Suprapubic skin (tissue), 4 donors: ENCODE data around the gene OR51S1.

Experiments
- CTCF ChIP-seq, 2 donors: fragments of 200-600 bp in 1 of 2; fragments of 450-650 bp in 1 of 2; sonication (generic) in 1 of 2; IDR thresholded peaks; one replicate each; pipeline ENCODE4 v1.5.1; 2016 to 2019; ENCODE audit warnings: antibody characterized with exemption in 2 of 2, mild to moderate bottlenecking in 1 of 2, moderate library complexity in 1 of 2
- EP300 ChIP-seq: sonication (generic); formaldehyde crosslinking; IDR thresholded peaks from one replicate; pipeline ENCODE4 v1.6.1; 2017; ENCODE audit warnings: antibody characterized with exemption
- POLR2A ChIP-seq, 2 donors: fragments of 450-650 bp; IDR thresholded peaks; one replicate each; pipeline ENCODE4 v1.6.1; 2017; ENCODE audit warnings: antibody characterized with exemption in 2 of 2, mild to moderate bottlenecking in 2 of 2, moderate library complexity in 2 of 2
- POLR2AphosphoS5 ChIP-seq, 3 donors: sonication (generic); formaldehyde crosslinking; IDR thresholded peaks; one replicate each; pipeline ENCODE4 v1.6.1; 2017; ENCODE audit warnings: antibody characterized with exemption in 3 of 3

DNA sequence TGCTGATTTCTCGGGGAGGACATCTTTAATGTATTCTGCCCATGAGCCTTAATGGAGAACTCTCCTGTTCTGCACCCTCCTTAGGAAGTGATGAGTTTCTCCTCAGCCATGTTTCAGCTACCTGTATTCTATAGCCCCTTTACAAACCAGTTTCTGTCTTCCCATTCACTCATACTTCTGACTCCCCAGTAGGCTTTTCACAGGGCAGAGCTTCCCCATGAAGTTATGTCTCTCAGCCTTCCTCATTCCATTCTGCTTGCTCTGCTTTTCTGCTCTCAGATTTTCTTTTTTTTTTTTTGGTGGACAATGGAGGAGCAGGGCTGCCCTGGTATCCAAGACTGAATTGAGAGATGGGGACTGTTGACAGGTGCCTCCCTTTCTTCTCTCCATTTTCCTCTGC lies 40.5 kb downstream of the OR51S1 start:
- TF ChIP-seq CTCF (IDR thresholded peaks at IDR 0.05) (no peak), EP300 (no peak), POLR2A (IDR thresholded peaks at IDR 0.05) (no peak), POLR2AphosphoS5 (IDR thresholded peaks at IDR 0.05) (no peak)
